Heart left ventricle (tissue), 16 donors: ENCODE results near the gene GCNT2. TPM values are rescaled to one million over a fixed set of nuclear protein-coding genes. Genes with fewer than 3 reads are reported as not detected.
"Not testable (repeated sequence)": the region's sequence is repeated elsewhere in the genome, so short reads cannot be mapped to it uniquely, and the experiment has no call there.

Experiments used
- ATAC-seq, 4 donors: fragments of 200-7000 bp; cut with Tn5 transposase; one replicate each; pipeline ENCODE4 v1.9.1; 2020 to 2022; ENCODE audit warnings: moderate library complexity in 4 of 4, mild to moderate bottlenecking in 3 of 4, moderate number of reproducible peaks in 1 of 4
- DNase-seq, 5 donors: peaks; one replicate each; pipeline ENCODE4 v3.0.0-alpha.2; 2020
- H3K27ac ChIP-seq, 12 donors: fragments of 200-600 bp; sonication (generic) in 4 of 12; one replicate each; pipeline versions ENCODE4 v1.5.0 to v1.8.0; 2016 to 2022; ENCODE audit warnings: mild to moderate bottlenecking in 2 of 12
- H3K27me3 ChIP-seq, 9 donors: fragments of 200-600 bp; sonication (generic) in 2 of 9; one replicate each; pipeline versions ENCODE4 v1.5.1 to v1.8.0; 2016 to 2022; ENCODE audit warnings: mild to moderate bottlenecking in 3 of 9
- H3K36me3 ChIP-seq, 9 donors: fragments of 200-600 bp; sonication (generic) in 2 of 9; one replicate each; pipeline versions ENCODE4 v1.5.0 to v1.8.0; 2018 to 2022; ENCODE audit warnings: mild to moderate bottlenecking in 2 of 9
- H3K4me1 ChIP-seq, 12 donors: fragments of 200-600 bp; sonication (generic) in 4 of 12; one replicate each; pipeline versions ENCODE4 v1.5.0 to v1.8.0; 2016 to 2022; ENCODE audit warnings: mild to moderate bottlenecking in 3 of 12
- H3K4me3 ChIP-seq, 12 donors: fragments of 200-600 bp; sonication (generic) in 4 of 12; one replicate each; pipeline versions ENCODE4 v1.5.0 to v1.8.0; 2017 to 2022; ENCODE audit warnings: mild to moderate bottlenecking in 9 of 12, moderate library complexity in 4 of 12
- H3K9me3 ChIP-seq, 12 donors: fragments of 200-600 bp; sonication (generic) in 4 of 12; one replicate each; pipeline versions ENCODE4 v1.5.0 to v1.8.0; 2016 to 2022; ENCODE audit warnings: mild to moderate bottlenecking in 1 of 12
- POLR2A ChIP-seq, 2 donors: fragments of 450-650 bp; IDR thresholded peaks; one replicate each; pipeline ENCODE4 v1.6.1; 2017; ENCODE audit warnings: antibody characterized with exemption in 2 of 2, mild to moderate bottlenecking in 2 of 2, moderate library complexity in 2 of 2
- WGBS, 4 donors: extraction: QIAGEN DNeasy Blood & Tissue Kit in 2 of 4; methylation state at CpG; one replicate each; pipeline versions ENCODE4 v1.1.5 to v1.1.7; 2013 to 2018; 5-methylcytosine and 5-hydroxymethylcytosine counted together
- intact Hi-C, 10 donors: fragments of 100-400 bp; cut with DNase I; formaldehyde crosslinking; loops; one replicate each; pipeline versions ENCODE4 v1.11.1 to v1.14.2; 2022
- polyA plus RNA-seq, 2 donors: library from polyadenylated mRNA; stranded (reverse); fragments of 200-250 nt; gene quantifications; one replicate each; pipeline ENCODE4 v1.2.3, GENCODE V29; 2013
- total RNA-seq, 9 donors: library from RNA; depleted of rRNA in 2 of 9; stranded (reverse); fragments of >200 nt in 2 of 9; fragmentation: NEBNext Ultra II Directional in 3 of 9; extraction: Animal tissue kit (Norgen Biotek cat#: 25700) in 3 of 9; gene quantifications; one replicate each; pipeline versions ENCODE4 v1.1.0 to v1.2.4, GENCODE V29; 2016 to 2023
- TF ChIP-seq, protein P1 (sequence below), 12 donors: fragments of 200-600 bp; sonication (generic) in 4 of 12; IDR thresholded peaks; one replicate each; pipeline versions ENCODE4 v1.5.0 to v1.8.0; 2018 to 2022; ENCODE audit warnings: antibody characterized with exemption in 12 of 12, mild to moderate bottlenecking in 5 of 12
- donor health status: ischemic (EF 13 %, LVEDD 7.1; RV severe dilation, severe dysfunction).
- donor health status: healthy with polysubstance abuse.
- donor health status: DM: no; HTN: yes; CAD: no.
- donor health status: DM: no; HTN: no; CAD: no.
- donor health status: ischemic (EF 25% LVEDD 6.9; RV normal size, moderate dysfunction).
- donor health status: ischemic (EF 25% LVEDD 5.7; RV mildly dilated, moderate dysfunction).
- donor health status: healthy.
- donor health status: DM: yes; HTN: yes; CAD: no.
- donor health status: ischemic (EF 35%, LVEDD 5.7; RV mildly dilated, moderate dysfunction).
- donor health status: nonischemic (EF 11% LVEDD 7.7; RV severe dilation, severe dysfunction).
- donor health status: DM: yes; HTN: yes; CAD: no.
- donor health status: PGD.
- donor health status: ischemic (EF 29% LVEDD 5.4; RV normal size, mild dysfunction).
- donor health status: nonischemic (EF 23%, LVEDD 6.1; RV moderate dilation, normal function).

GCNT2 gene
- total and polyA plus RNA-seq, 11 donors, result 15.1 to 68.8 (median 40.9) TPM

- no peak overlapping the region for H3K27ac ChIP-seq
- intact Hi-C loops, result loop anchor here in 1 of 10 donors (10.0 kb wide), 1 partner anchor 579 kb away; no protein-coding TSS in a partner anchor
- no peaks in the 10 kb centered on the region for H3K9me3 ChIP-seq
- no peak for DNase-seq
- ATAC-seq, result no peak
- H3K4me1 ChIP-seq, result no peaks in the 10 kb centered on the region
- no peak for TF ChIP-seq POLR2A (IDR thresholded peaks at IDR 0.05)
- TF ChIP-seq, protein P1, sequence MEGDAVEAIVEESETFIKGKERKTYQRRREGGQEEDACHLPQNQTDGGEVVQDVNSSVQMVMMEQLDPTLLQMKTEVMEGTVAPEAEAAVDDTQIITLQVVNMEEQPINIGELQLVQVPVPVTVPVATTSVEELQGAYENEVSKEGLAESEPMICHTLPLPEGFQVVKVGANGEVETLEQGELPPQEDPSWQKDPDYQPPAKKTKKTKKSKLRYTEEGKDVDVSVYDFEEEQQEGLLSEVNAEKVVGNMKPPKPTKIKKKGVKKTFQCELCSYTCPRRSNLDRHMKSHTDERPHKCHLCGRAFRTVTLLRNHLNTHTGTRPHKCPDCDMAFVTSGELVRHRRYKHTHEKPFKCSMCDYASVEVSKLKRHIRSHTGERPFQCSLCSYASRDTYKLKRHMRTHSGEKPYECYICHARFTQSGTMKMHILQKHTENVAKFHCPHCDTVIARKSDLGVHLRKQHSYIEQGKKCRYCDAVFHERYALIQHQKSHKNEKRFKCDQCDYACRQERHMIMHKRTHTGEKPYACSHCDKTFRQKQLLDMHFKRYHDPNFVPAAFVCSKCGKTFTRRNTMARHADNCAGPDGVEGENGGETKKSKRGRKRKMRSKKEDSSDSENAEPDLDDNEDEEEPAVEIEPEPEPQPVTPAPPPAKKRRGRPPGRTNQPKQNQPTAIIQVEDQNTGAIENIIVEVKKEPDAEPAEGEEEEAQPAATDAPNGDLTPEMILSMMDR (IDR thresholded peaks at IDR 0.05), result no peak
- no peaks in the 10 kb centered on the region for H3K36me3 ChIP-seq
- no peak overlapping the region for H3K4me3 ChIP-seq
- H3K27me3 ChIP-seq, result peaks cover 0 to 16% (median 0%) of the 10 kb centered on the region in 9 donors
- 83 to 90% (median 86%) methylated on average over 7 of the region's 7 CpGs for WGBS, 4 donors
These were observed 35.7 kb upstream of the GCNT2 start for GRCh38 chr6:10485406-10485805.

DNA sequence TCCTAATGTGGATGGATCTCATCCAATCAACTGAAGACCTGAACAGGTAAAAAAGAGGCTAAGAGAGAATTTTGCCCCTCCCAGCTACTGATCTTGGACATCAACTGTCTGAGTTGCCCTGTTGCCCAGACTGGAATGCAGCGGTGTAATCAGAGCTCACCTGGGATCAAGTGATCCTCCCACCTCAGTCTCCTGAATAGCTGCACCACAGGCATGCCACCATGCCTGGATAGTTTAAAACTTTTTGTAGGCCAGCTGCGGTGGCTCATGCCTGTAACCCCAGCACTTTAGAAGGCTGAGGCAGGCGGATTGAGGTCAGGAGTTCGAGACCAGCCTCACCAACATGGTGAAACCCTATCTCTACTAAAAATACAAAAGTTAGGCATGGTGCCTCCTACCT, 34.9 kb upstream of the GCNT2 start:
- Histone ChIP-seq H3K27me3 (peaks cover 0 to 16% (median 0%) of the 10 kb centered on the region in 9 donors), H3K36me3 (no peaks in the 10 kb centered on the region), H3K4me1 (no peaks in the 10 kb centered on the region), H3K27ac (no peak overlapping the region), H3K9me3 (no peaks in the 10 kb centered on the region), H3K4me3 (no peak overlapping the region)
- ATAC-seq (no peak), DNase-seq (no peak)
- intact Hi-C loops, result loop anchor here in 1 of 10 donors (10.0 kb wide), 1 partner anchor 579 kb away; no protein-coding TSS in a partner anchor
- 85 to 95% (median 89%) methylated on average over 4 of the region's 4 CpGs for WGBS, 4 donors
- no peak for TF ChIP-seq POLR2A (IDR thresholded peaks at IDR 0.05)
- TF ChIP-seq, protein P1 (IDR thresholded peaks at IDR 0.05), result no peak

DNA sequence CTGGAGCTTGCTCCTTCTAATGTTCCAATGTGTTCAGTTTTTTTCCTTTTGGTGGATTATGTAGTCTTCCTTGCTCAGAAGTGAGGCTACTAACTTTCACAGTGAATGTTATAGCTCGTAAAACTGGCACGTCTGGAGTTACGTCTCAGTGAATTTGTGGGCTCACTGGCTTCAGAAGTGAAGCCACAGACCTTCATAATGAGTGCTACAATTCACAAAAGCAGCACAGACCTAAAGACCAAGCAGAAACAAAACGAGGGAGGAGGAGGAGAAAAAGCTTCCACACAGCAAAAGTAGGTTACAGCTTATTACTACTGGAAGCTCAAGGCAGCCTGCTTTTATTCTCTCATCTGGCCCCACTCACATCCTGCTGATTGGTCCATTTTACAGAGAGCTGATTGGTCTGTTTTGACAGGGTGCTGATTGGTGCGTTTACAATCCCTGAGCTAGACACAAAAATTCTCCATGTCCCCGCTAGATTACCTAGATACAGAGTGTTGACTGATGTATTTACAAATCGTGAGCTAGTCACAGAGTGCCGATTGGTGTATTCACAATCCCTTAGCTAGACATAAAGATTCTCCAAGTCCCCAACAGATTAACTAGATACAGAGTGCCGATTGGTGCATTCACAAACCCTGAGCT, 34.1 kb upstream of the GCNT2 start:
- not testable (repeated sequence) for H3K9me3 ChIP-seq, ATAC-seq, H3K4me3 ChIP-seq, H3K27ac ChIP-seq, H3K36me3 ChIP-seq, DNase-seq, H3K4me1 ChIP-seq
- 74 to 90% (median 85%) methylated on average over 6 to 9 of the region's 9 CpGs for WGBS, 4 donors
- H3K27me3 ChIP-seq, result peaks cover 0 to 16% (median 0%) of the 10 kb centered on the region in 9 donors
- intact Hi-C loops, result loop anchor here in 1 of 10 donors (10.0 kb wide), 1 partner anchor 578 kb away; no protein-coding TSS in a partner anchor

GRCh38 chr6:10487668-10488327, 33.4 kb upstream of the GCNT2 start:
- Histone ChIP-seq H3K27me3 (peaks cover 0 to 16% (median 0%) of the 10 kb centered on the region in 9 donors), H3K36me3 (no peaks in the 10 kb centered on the region), H3K4me1 (no peaks in the 10 kb centered on the region), H3K9me3 (no peaks in the 10 kb centered on the region), H3K27ac (no peak overlapping the region), H3K4me3 (peak overlapping the region in 2 of 12 donors; percentile 19 to 22)
- DNase-seq (no peak), ATAC-seq (peak in 1 of 4 donors; percentile 33)
- WGBS, 4 donors, result 65 to 82% (median 78%) methylated on average over 23 to 44 of the region's 44 CpGs
- TF ChIP-seq, protein P1 (IDR thresholded peaks at IDR 0.05), result no peak
- TF ChIP-seq POLR2A (IDR thresholded peaks at IDR 0.05), result no peak
- intact Hi-C loops, result loop anchor here in 1 of 10 donors (10.0 kb wide), 1 partner anchor 577 kb away; no protein-coding TSS in a partner anchor
